Spinal cord (tissue), 10 donors: Measurements from ENCODE around the gene ALG14. TPM values are rescaled to one million over a fixed set of nuclear protein-coding genes. Genes with fewer than 3 reads are reported as not detected.

Experiments used
- DNase-seq, 6 donors: peaks; one replicate each; pipeline versions ENCODE4 v3.0.0 to v3.0.0-alpha.2; 2013 to 2015; ENCODE audit warnings: low spot score in 6 of 6, low read depth in 4 of 6
- H3K27ac ChIP-seq: one replicate; pipeline ENCODE4 v1.5.1; 2013; ENCODE audit warnings: low read depth, low read length, control low read depth
- H3K27me3 ChIP-seq: one replicate; pipeline ENCODE4 v1.6.1; 2013; ENCODE audit warnings: low read length; ENCODE audit not compliant: control insufficient read depth, insufficient read depth
- H3K36me3 ChIP-seq: one replicate; pipeline ENCODE4 v1.6.1; 2013; ENCODE audit warnings: low read length; ENCODE audit not compliant: control insufficient read depth, insufficient read depth
- H3K4me1 ChIP-seq: one replicate; pipeline ENCODE4 v1.6.1; 2013; ENCODE audit warnings: low read length; ENCODE audit not compliant: control insufficient read depth, insufficient read depth
- H3K4me3 ChIP-seq: one replicate; pipeline ENCODE4 v1.5.1; 2013; ENCODE audit warnings: low read depth, low read length, control low read depth
- H3K9me3 ChIP-seq: one replicate; pipeline ENCODE4 v1.6.1; 2013; ENCODE audit warnings: low read length; ENCODE audit not compliant: control insufficient read depth, insufficient read depth
- WGBS: methylation state at CpG from one replicate; pipeline ENCODE4 v1.1.5; 2013; ENCODE audit warnings: missing lambda C conversion rate; ENCODE audit not compliant: insufficient coverage; 5-methylcytosine and 5-hydroxymethylcytosine counted together
- polyA plus RNA-seq, 2 donors: library from polyadenylated mRNA; unstranded; fragments of 120-200 nt; gene quantifications; one replicate each; pipeline ENCODE4 v1.2.1, GENCODE V29; 2013; ENCODE audit not compliant: insufficient read length in 2 of 2
- total RNA-seq, 2 donors: library from RNA; depleted of rRNA in 1 of 2; stranded (reverse); fragments of 120-200 nt in 1 of 2; fragments of >200 nt in 1 of 2; gene quantifications; one replicate each; pipeline versions ENCODE4 v1.2.3 to v1.2.4, GENCODE V29; 2013 to 2014
- donor health status: healthy.

Gene ALG14
- total and polyA plus RNA-seq, 4 donors: 4.0 to 14.4 (median 8.2) TPM

GRCh38 chr1:95035536-95035935, 37.2 kb downstream of the ALG14 start:
- no peak overlapping the region for H3K4me3 ChIP-seq
- no CpG with 5 or more reads among the region's 1 CpG for WGBS
- no peak overlapping the region for H3K27ac ChIP-seq
- no peaks in the 10 kb centered on the region for H3K4me1 ChIP-seq
- DNase-seq: no peak
- H3K27me3 ChIP-seq: no peaks in the 10 kb centered on the region
- no peaks in the 10 kb centered on the region for H3K36me3 ChIP-seq
- no peaks in the 10 kb centered on the region for H3K9me3 ChIP-seq

- H3K36me3 ChIP-seq: no peaks in the 10 kb centered on the region
- no peak overlapping the region for H3K27ac ChIP-seq
- H3K4me1 ChIP-seq: no peaks in the 10 kb centered on the region
- DNase-seq: no peak
- WGBS: 75% methylated on average over 1 of the region's 1 CpG
- no peak overlapping the region for H3K4me3 ChIP-seq
- no peaks in the 10 kb centered on the region for H3K9me3 ChIP-seq
- H3K27me3 ChIP-seq: no peaks in the 10 kb centered on the region
Observed at GRCh38 chr1:95034506-95034905, 38.2 kb downstream of the ALG14 start.

- H3K27me3 ChIP-seq: no peaks in the 10 kb centered on the region
- H3K27ac ChIP-seq: no peak overlapping the region
- peak in 1 of 6 donors; percentile 29 for DNase-seq
- H3K4me1 ChIP-seq: no peaks in the 10 kb centered on the region
- H3K9me3 ChIP-seq: no peaks in the 10 kb centered on the region
- H3K4me3 ChIP-seq: no peak overlapping the region
- no peaks in the 10 kb centered on the region for H3K36me3 ChIP-seq
Observed at GRCh38 chr1:95033843-95034242, 38.9 kb downstream of the ALG14 start.

DNA sequence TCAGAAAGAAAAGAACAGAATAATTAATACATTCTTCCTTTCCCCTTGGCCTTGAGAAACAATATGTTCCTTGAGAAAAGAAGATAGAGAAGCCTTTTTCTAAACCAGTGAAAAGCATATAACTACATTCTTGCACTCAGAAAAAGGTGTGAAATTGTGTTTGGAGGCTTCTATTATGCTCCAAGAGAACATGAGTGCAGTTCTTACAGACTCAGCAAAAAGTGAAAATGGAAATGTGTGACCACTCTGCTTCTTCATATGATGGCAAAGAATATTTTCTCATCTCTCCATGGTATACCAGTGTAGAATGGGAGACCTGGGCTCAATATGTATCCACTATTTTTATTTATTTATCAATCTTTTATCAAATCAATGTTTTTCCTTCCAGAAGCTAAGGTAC, 43.2 kb downstream of the ALG14 start:
- no peaks in the 10 kb centered on the region for H3K4me1 ChIP-seq
- H3K27me3 ChIP-seq: no peaks in the 10 kb centered on the region
- H3K4me3 ChIP-seq: no peak overlapping the region
- H3K9me3 ChIP-seq: peaks cover 4% of the 10 kb centered on the region
- no peak for DNase-seq
- peaks cover 10% of the 10 kb centered on the region for H3K36me3 ChIP-seq
- H3K27ac ChIP-seq: no peak overlapping the region

- Histone ChIP-seq H3K4me3 (no peak overlapping the region), H3K27ac (no peak overlapping the region), H3K27me3 (no peaks in the 10 kb centered on the region), H3K9me3 (peaks cover 4% of the 10 kb centered on the region), H3K4me1 (no peaks in the 10 kb centered on the region), H3K36me3 (peaks cover 10% of the 10 kb centered on the region)
- no peak for DNase-seq
Observed at GRCh38 chr1:95028954-95029353, 43.8 kb downstream of the ALG14 start.

GRCh38 chr1:95027046-95027445, 45.7 kb downstream of the ALG14 start:
- Histone ChIP-seq H3K4me3 (no peak overlapping the region), H3K9me3 (peaks cover 4% of the 10 kb centered on the region), H3K27me3 (no peaks in the 10 kb centered on the region), H3K4me1 (no peaks in the 10 kb centered on the region), H3K36me3 (peaks cover 10% of the 10 kb centered on the region), H3K27ac (no peak overlapping the region)
- no CpG with 5 or more reads among the region's 4 CpGs for WGBS
- DNase-seq: no peak

DNA sequence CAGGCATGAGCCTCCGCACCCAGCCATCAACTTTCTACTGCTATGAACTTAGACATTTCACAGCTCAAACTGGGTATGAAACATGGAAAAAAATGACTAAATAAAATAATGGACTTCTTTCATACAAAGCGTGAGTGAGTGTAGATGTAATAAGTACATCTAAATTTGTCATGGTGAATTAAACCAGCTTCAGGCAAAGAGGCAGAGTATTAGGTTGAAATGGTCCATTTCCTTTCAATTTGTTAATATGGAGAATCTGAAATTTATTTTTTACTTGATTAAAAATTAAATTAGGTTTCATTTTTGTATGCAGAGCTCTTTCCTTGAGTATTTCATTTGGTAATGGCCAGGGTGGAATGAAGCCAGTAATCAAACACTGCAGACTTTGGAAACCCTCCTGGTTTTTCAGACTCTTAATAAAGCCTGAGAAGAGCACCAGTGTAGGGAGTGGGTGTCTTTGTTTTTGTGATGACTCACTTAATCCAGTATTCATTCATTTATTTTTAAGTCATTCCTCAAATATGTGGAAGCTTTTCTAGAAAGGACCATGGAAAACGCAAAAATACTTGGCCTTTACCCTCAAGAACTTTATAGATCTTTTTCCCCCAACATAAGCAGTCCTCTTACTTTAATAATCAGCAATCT, 49.2 kb downstream of the ALG14 start:
- no peak overlapping the region for H3K4me3 ChIP-seq
- DNase-seq: peak in 1 of 6 donors; percentile 36
- peak overlapping the region; percentile 81 for H3K27ac ChIP-seq
- H3K9me3 ChIP-seq: peaks cover 4% of the 10 kb centered on the region
- WGBS: no CpG with 5 or more reads among the region's 3 CpGs
- no peaks in the 10 kb centered on the region for H3K4me1 ChIP-seq
- no peaks in the 10 kb centered on the region for H3K27me3 ChIP-seq
- H3K36me3 ChIP-seq: peaks cover 10% of the 10 kb centered on the region

DNA sequence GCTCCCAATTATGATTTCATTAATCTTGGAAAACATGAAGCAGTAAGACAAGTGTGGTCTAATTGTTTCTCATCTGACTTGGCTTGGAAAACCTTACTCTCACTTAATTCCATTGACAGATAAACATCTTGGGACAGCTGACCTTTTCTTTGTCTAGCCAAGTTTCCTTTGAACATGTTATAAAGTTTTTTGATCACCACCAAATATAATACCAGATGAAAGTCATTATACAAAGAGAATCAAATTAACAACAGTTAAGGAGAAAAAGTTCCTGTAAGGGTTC, 50.2 kb downstream of the ALG14 start:
- Histone ChIP-seq H3K9me3 (peaks cover 4% of the 10 kb centered on the region), H3K27ac (peak overlapping the region; percentile 70), H3K36me3 (peaks cover 10% of the 10 kb centered on the region), H3K27me3 (no peaks in the 10 kb centered on the region), H3K4me3 (no peak overlapping the region), H3K4me1 (no peaks in the 10 kb centered on the region)
- no peak for DNase-seq

- Histone ChIP-seq H3K4me1 (no peaks in the 10 kb centered on the region), H3K36me3 (peaks cover 10% of the 10 kb centered on the region), H3K27me3 (no peaks in the 10 kb centered on the region), H3K27ac (peak overlapping the region; percentile 70), H3K9me3 (peaks cover 4% of the 10 kb centered on the region), H3K4me3 (no peak overlapping the region)
- DNase-seq: peak in 2 of 6 donors; percentile 77 to 78
- WGBS: 37% methylated on average over 4 of the region's 7 CpGs
Observed at GRCh38 chr1:95021805-95022643, 50.7 kb downstream of the ALG14 start.

GRCh38 chr1:95021119-95021518, 51.6 kb downstream of the ALG14 start:
- no peak overlapping the region for H3K4me3 ChIP-seq
- H3K9me3 ChIP-seq: peaks cover 4% of the 10 kb centered on the region
- DNase-seq: no peak
- H3K27me3 ChIP-seq: no peaks in the 10 kb centered on the region
- no peaks in the 10 kb centered on the region for H3K4me1 ChIP-seq
- H3K36me3 ChIP-seq: peaks cover 3% of the 10 kb centered on the region
- WGBS: 48% methylated on average over 3 of the region's 4 CpGs
- H3K27ac ChIP-seq: peak overlapping the region; percentile 70
